ENCODE data around the gene FIBP.

FIBP gene

GRCh38 chr11:65863889-65864705 lies 24.2 kb downstream of the FIBP start:
- in situ Hi-C loops (cut with HindIII; ENCODE audit: low pct_ligation_motif_present, low pct_unique_long_range_greater_than_20kb, low sequenced_read_pairs) = no loop called here

GRCh38 chr11:65862941-65863888 lies 25.1 kb downstream of the FIBP start:
- DNase-seq = no peak
- in situ Hi-C loops (cut with HindIII; ENCODE audit: low pct_ligation_motif_present, low pct_unique_long_range_greater_than_20kb, low sequenced_read_pairs) = no loop called here

More at GRCh38 chr11:65863889-65864705, 24.2 kb downstream of the FIBP start:
- no peak for DNase-seq

- in situ Hi-C loops (cut with HindIII; ENCODE audit: low pct_ligation_motif_present, low pct_unique_long_range_greater_than_20kb, low sequenced_read_pairs) = no loop called here
- no peak for DNase-seq
Observed at GRCh38 chr11:65862191-65862735, 26.0 kb downstream of the FIBP start.

GRCh38 chr11:65861533-65862183 lies 26.6 kb downstream of the FIBP start:
- in situ Hi-C loops (cut with HindIII; ENCODE audit: low pct_ligation_motif_present, low pct_unique_long_range_greater_than_20kb, low sequenced_read_pairs) = no loop called here

GRCh38 chr11:65861165-65861505 lies 27.1 kb downstream of the FIBP start:
- in situ Hi-C loops (cut with HindIII; ENCODE audit: low pct_ligation_motif_present, low pct_unique_long_range_greater_than_20kb, low sequenced_read_pairs) = no loop called here
- no peak for DNase-seq

More at GRCh38 chr11:65861533-65862183, 26.6 kb downstream of the FIBP start:
- no peak for DNase-seq

- in situ Hi-C loops (cut with HindIII; ENCODE audit: low pct_ligation_motif_present, low pct_unique_long_range_greater_than_20kb, low sequenced_read_pairs) = no loop called here
- DNase-seq = peak; percentile 97
Observed at GRCh38 chr11:65860278-65861164, 27.8 kb downstream of the FIBP start, which contains the start of gene MUS81. MUS81 (plus strand) TSS chr11:65860433; CDS start chr11:65860754, 321 bp downstream.

- in situ Hi-C loops (cut with HindIII; ENCODE audit: low pct_ligation_motif_present, low pct_unique_long_range_greater_than_20kb, low sequenced_read_pairs) = no loop called here
- DNase-seq = no peak
Observed at GRCh38 chr11:65859812-65860277, 28.4 kb downstream of the FIBP start.

GRCh38 chr11:65859095-65859811 lies 29.0 kb downstream of the FIBP start:
- DNase-seq = peak; percentile 97
- in situ Hi-C loops (cut with HindIII; ENCODE audit: low pct_ligation_motif_present, low pct_unique_long_range_greater_than_20kb, low sequenced_read_pairs) = no loop called here

GRCh38 chr11:65858681-65859087 lies 29.6 kb downstream of the FIBP start:
- peak; percentile 30 for DNase-seq
- in situ Hi-C loops (cut with HindIII; ENCODE audit: low pct_ligation_motif_present, low pct_unique_long_range_greater_than_20kb, low sequenced_read_pairs) = no loop called here

- DNase-seq = peak; percentile 94
- in situ Hi-C loops (cut with HindIII; ENCODE audit: low pct_ligation_motif_present, low pct_unique_long_range_greater_than_20kb, low sequenced_read_pairs) = no loop called here
Observed at GRCh38 chr11:65857853-65858680, 30.2 kb downstream of the FIBP start, which contains the start of gene CFL1. CFL1 (minus strand) TSS chr11:65858180; CDS start chr11:65858099, 81 bp downstream.

- in situ Hi-C loops (cut with HindIII; ENCODE audit: low pct_ligation_motif_present, low pct_unique_long_range_greater_than_20kb, low sequenced_read_pairs) = no loop called here
- no peak for DNase-seq
Observed at GRCh38 chr11:65857500-65857852, 30.8 kb downstream of the FIBP start.

- in situ Hi-C loops (cut with HindIII; ENCODE audit: low pct_ligation_motif_present, low pct_unique_long_range_greater_than_20kb, low sequenced_read_pairs) = no loop called here
Observed at GRCh38 chr11:65856689-65857499, 31.4 kb downstream of the FIBP start.

GRCh38 chr11:65855927-65856363 lies 32.3 kb downstream of the FIBP start:
- DNase-seq = no peak
- in situ Hi-C loops (cut with HindIII; ENCODE audit: low pct_ligation_motif_present, low pct_unique_long_range_greater_than_20kb, low sequenced_read_pairs) = no loop called here

More at GRCh38 chr11:65856689-65857499, 31.4 kb downstream of the FIBP start:
- DNase-seq = peak; percentile 64

- in situ Hi-C loops (cut with HindIII; ENCODE audit: low pct_ligation_motif_present, low pct_unique_long_range_greater_than_20kb, low sequenced_read_pairs) = no loop called here
- no peak for DNase-seq
Observed at GRCh38 chr11:65854852-65855837, 33.1 kb downstream of the FIBP start.

Measured in ACHN (cell line).